OCI-LY1 (cell line): ENCODE data around the gene FMC1.

Source experiments
- H2AFZ ChIP-seq: fragments of 200-600 bp; sonication (generic), shearing (Covaris generic); 2 replicates; pipeline ENCODE4 v1.6.0; 2014; ENCODE audit warnings: antibody characterized with exemption, mild to moderate bottlenecking, low read length
- H3F3A ChIP-seq: fragments of 200-600 bp; sonication (generic), shearing (Covaris generic); 2 replicates; pipeline ENCODE4 v1.6.0; 2014; ENCODE audit warnings: mild to moderate bottlenecking, antibody characterized with exemption, low read length, moderate library complexity; ENCODE audit not compliant: insufficient read depth
- H3K27ac ChIP-seq: fragments of 200-600 bp; sonication (generic); 2 replicates; pipeline ENCODE4 v1.5.1; 2014; ENCODE audit warnings: low read length, mixed run types, mild to moderate bottlenecking, low read depth; ENCODE audit not compliant: poor library complexity, severe bottlenecking
- H3K27me3 ChIP-seq: fragments of 200-600 bp; sonication (generic); 2 replicates; pipeline ENCODE4 v1.6.0; 2014; ENCODE audit warnings: antibody characterized with exemption, mild to moderate bottlenecking, low read length, moderate library complexity; ENCODE audit not compliant: insufficient read depth
- H3K36me3 ChIP-seq: fragments of 200-600 bp; sonication (generic); 2 replicates; pipeline ENCODE4 v1.6.1; 2014; ENCODE audit warnings: mild to moderate bottlenecking, antibody characterized with exemption, low read length, moderate library complexity, mixed read lengths; ENCODE audit not compliant: insufficient read depth
- H3K4me1 ChIP-seq: fragments of 200-600 bp; sonication (generic); 2 replicates; pipeline ENCODE4 v1.5.1; 2014; ENCODE audit warnings: mild to moderate bottlenecking, low read length, moderate library complexity; ENCODE audit not compliant: insufficient read depth, severe bottlenecking
- H3K4me2 ChIP-seq: fragments of 200-600 bp; sonication (generic), shearing (Covaris generic); 2 replicates; pipeline ENCODE4 v1.6.1; 2014; ENCODE audit warnings: low read length
- H3K4me3 ChIP-seq: fragments of 200-600 bp; sonication (generic); 2 replicates; pipeline ENCODE4 v1.5.1; 2014; ENCODE audit warnings: low read length, low read depth, mild to moderate bottlenecking, mixed read lengths; ENCODE audit not compliant: poor library complexity, severe bottlenecking
- H3K79me2 ChIP-seq: fragments of 200-600 bp; shearing (Covaris generic); 2 replicates; pipeline ENCODE4 v1.6.1; 2016; ENCODE audit warnings: mixed run types, low read length, mixed read lengths; ENCODE audit not compliant: insufficient read depth
- H3K9ac ChIP-seq: fragments of 200-600 bp; sonication (generic), shearing (Covaris generic); 2 replicates; pipeline ENCODE4 v1.6.1; 2014; ENCODE audit warnings: mild to moderate bottlenecking, low read length, mixed read lengths
- H3K9me2 ChIP-seq: fragments of 200-600 bp; sonication (generic), shearing (Covaris generic); 2 replicates; pipeline ENCODE4 v1.6.1; 2014; ENCODE audit warnings: low read depth, mild to moderate bottlenecking, low read length, mixed read lengths
- H3K9me3 ChIP-seq: fragments of 200-600 bp; shearing (Covaris generic); 2 replicates; pipeline ENCODE4 v1.6.1; 2014; ENCODE audit warnings: low read length, mixed read lengths
- H4K20me1 ChIP-seq: fragments of 200-600 bp; sonication (generic), shearing (Covaris generic); 2 replicates; pipeline ENCODE4 v1.6.0; 2016; ENCODE audit warnings: mild to moderate bottlenecking, low read length; ENCODE audit not compliant: insufficient read depth
- CTCF ChIP-seq: fragments of 200-600 bp; sonication (generic), shearing (Covaris generic); IDR thresholded peaks from 2 replicates; pipeline ENCODE4 v1.5.1; 2017; ENCODE audit warnings: mild to moderate bottlenecking, antibody characterized with exemption, low read length, moderate library complexity, mixed read lengths
- EZH2 ChIP-seq: fragments of 200-600 bp; sonication (generic), shearing (Covaris generic); IDR thresholded peaks from 2 replicates; pipeline ENCODE4 v1.8.0; 2017; ENCODE audit warnings: borderline replicate concordance, mixed run types, mild to moderate bottlenecking, antibody characterized with exemption, low read length, moderate library complexity, mixed read lengths

The FMC1 gene

GRCh38 chr7:139341058-139341775 lies at the start of gene FMC1:
Gene FMC1 (plus strand): TSS chr7:139341337. CDS start chr7:139341385, 48 bp downstream.
- peaks cover 14% of the 10 kb centered on the region for H3K4me1 ChIP-seq

DNA sequence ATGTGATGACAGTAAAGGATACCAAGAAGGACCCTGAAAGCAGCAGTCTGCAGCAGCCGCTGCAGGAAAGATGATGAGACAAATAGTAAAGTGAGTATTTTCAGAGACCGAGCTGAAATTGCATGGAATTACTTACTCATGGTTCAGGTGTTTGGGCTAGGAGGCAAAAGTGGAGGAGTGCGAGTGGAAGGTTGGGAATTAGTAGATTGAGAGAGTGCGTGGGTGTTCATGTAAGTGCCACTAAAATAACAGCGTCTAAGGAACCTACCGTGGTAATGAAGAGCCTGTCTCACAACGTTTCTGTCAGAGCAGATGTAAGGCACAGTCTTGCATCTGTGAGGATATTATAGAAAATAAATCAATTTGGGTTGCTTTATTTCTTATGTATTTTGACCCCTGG lies 48.3 kb upstream of the FMC1 start:
- Histone ChIP-seq H3K27ac (no peak overlapping the region), H3K79me2 (no peaks in the 10 kb centered on the region), H3K9ac (no peak overlapping the region), H3K36me3 (peaks cover 6% of the 10 kb centered on the region; the same call in 1 of the 2 replicates), H3F3A (no peaks in the 10 kb centered on the region), H3K9me3 (no peaks in the 10 kb centered on the region), H4K20me1 (no peaks in the 10 kb centered on the region), H2AFZ (no peak overlapping the region), H3K4me1 (no peaks in the 10 kb centered on the region), H3K4me3 (no peak overlapping the region), H3K27me3 (no peaks in the 10 kb centered on the region), H3K4me2 (no peak overlapping the region), H3K9me2 (no peaks in the 10 kb centered on the region)
- no peak for TF ChIP-seq CTCF
- no peak for TF ChIP-seq EZH2

More at GRCh38 chr7:139341058-139341775, at the start of gene FMC1:
- Histone ChIP-seq H3K4me2 (peak within 1 kb of the TSS; percentile 82), H4K20me1 (no peaks in the 10 kb centered on the region), H3F3A (0 out of 2 replicates have a peak, but pooled peaks cover 5% of the 10 kb centered on the region), H3K79me2 (no peaks in the 10 kb centered on the region), H3K9me3 (peaks cover 5% of the 10 kb centered on the region), H2AFZ (0 out of 2 replicates have a peak within 1 kb of the TSS, but pooled peaks have one; percentile 8), H3K4me3 (peak within 1 kb of the TSS; percentile 82), H3K36me3 (peaks cover 20% of the 10 kb centered on the region; the same call in 1 of the 2 replicates), H3K27me3 (no peaks in the 10 kb centered on the region), H3K27ac (peak within 1 kb of the TSS; percentile 90), H3K9me2 (no peaks in the 10 kb centered on the region), H3K9ac (peak within 1 kb of the TSS; percentile 94)
- TF ChIP-seq CTCF (peak; percentile 38; the same call in 1 of the 2 replicates), EZH2 (no peak)

GRCh38 chr7:139293534-139293933 lies 47.6 kb upstream of the FMC1 start:
- no peak overlapping the region for H3K27ac ChIP-seq
- no peak overlapping the region for H3K4me2 ChIP-seq
- no peaks in the 10 kb centered on the region for H3F3A ChIP-seq
- H3K79me2 ChIP-seq, result no peaks in the 10 kb centered on the region
- H3K9ac ChIP-seq, result no peak overlapping the region
- TF ChIP-seq EZH2 (no peak), CTCF (no peak)
- H3K36me3 ChIP-seq, result peaks cover 8% of the 10 kb centered on the region; the same call in 1 of the 2 replicates
- H2AFZ ChIP-seq, result no peak overlapping the region
- H3K27me3 ChIP-seq, result no peaks in the 10 kb centered on the region
- no peaks in the 10 kb centered on the region for H3K9me2 ChIP-seq
- H4K20me1 ChIP-seq, result no peaks in the 10 kb centered on the region
- H3K4me1 ChIP-seq, result no peaks in the 10 kb centered on the region
- no peaks in the 10 kb centered on the region for H3K9me3 ChIP-seq
- no peak overlapping the region for H3K4me3 ChIP-seq
